Neural cell (in vitro differentiated cells): ENCODE data around the gene FKBP2. TPM values are rescaled to one million over a fixed set of nuclear protein-coding genes. Genes with fewer than 3 reads are reported as not detected.
A peak's percentile ranks its signal among the peaks of the same experiment; 100 is the strongest.

ENCODE experiments used
- H2AFZ ChIP-seq: fragments of 200-600, 300-800 bp; sonication (generic), shearing (Covaris generic); 2 replicates; pipeline ENCODE4 v1.6.0; 2014; ENCODE audit warnings: low read depth, mild to moderate bottlenecking, antibody characterized with exemption, low read length, moderate library complexity
- H3F3A ChIP-seq: fragments of 200-600 bp; shearing (Covaris generic); 2 replicates; pipeline ENCODE4 v1.6.1; 2016; ENCODE audit warnings: mild to moderate bottlenecking, moderate library complexity, mixed read lengths, antibody characterized with exemption, low read length; ENCODE audit not compliant: insufficient read depth, poor library complexity, severe bottlenecking
- H3K27ac ChIP-seq: fragments of 200-600, 300-800 bp; sonication (generic), shearing (Covaris generic); 2 replicates; pipeline ENCODE4 v1.5.1; 2014; ENCODE audit warnings: mild to moderate bottlenecking, low read length, moderate library complexity
- H3K27me3 ChIP-seq: fragments of 300-800, 200-600 bp; sonication (generic), shearing (Covaris generic); 2 replicates; pipeline ENCODE4 v1.6.0; 2014; ENCODE audit warnings: mild to moderate bottlenecking, low read depth, low read length, moderate library complexity; ENCODE audit not compliant: insufficient read depth
- H3K36me3 ChIP-seq: fragments of 300-800, 200-600 bp; sonication (generic), shearing (Covaris generic); 2 replicates; pipeline ENCODE4 v1.5.1; 2014; ENCODE audit warnings: mild to moderate bottlenecking, antibody characterized with exemption, low read length, moderate library complexity; ENCODE audit not compliant: insufficient read depth
- H3K4me2 ChIP-seq: fragments of 300-800, 200-600 bp; sonication (generic), shearing (Covaris generic); 2 replicates; pipeline ENCODE4 v1.6.0; 2014; ENCODE audit warnings: mild to moderate bottlenecking, low read length
- H3K4me3 ChIP-seq: fragments of 300-800, 200-600 bp; sonication (generic), shearing (Covaris generic); 2 replicates; pipeline ENCODE4 v1.5.1; 2014; ENCODE audit warnings: mild to moderate bottlenecking, low read length, moderate library complexity
- H3K79me2 ChIP-seq: fragments of 200-600 bp; shearing (Covaris generic); replicated peaks from 2 replicates; pipeline ENCODE4 v1.6.0; 2014; ENCODE audit warnings: mild to moderate bottlenecking, low read length, moderate library complexity; ENCODE audit not compliant: insufficient read depth
- H3K9ac ChIP-seq: fragments of 300-800, 200-600 bp; sonication (generic), shearing (Covaris generic); 2 replicates; pipeline ENCODE4 v1.6.1; 2016; ENCODE audit warnings: mild to moderate bottlenecking, low read length, mixed read lengths
- H3K9me2 ChIP-seq: fragments of 200-600 bp; shearing (Covaris generic); 2 replicates; pipeline ENCODE4 v1.6.1; 2016; ENCODE audit warnings: mild to moderate bottlenecking, low read length, mixed read lengths; ENCODE audit not compliant: insufficient read depth
- H3K9me3 ChIP-seq: fragments of 200-600, 300-800 bp; sonication (generic), shearing (Covaris generic); 2 replicates; pipeline ENCODE4 v1.6.1; 2016; ENCODE audit warnings: mild to moderate bottlenecking, mixed run types, low read length, moderate library complexity, mixed read lengths
- H4K20me1 ChIP-seq: fragments of 200-600 bp; shearing (Covaris generic); 2 replicates; pipeline ENCODE4 v1.6.1; 2016; ENCODE audit warnings: mild to moderate bottlenecking, mixed run types; ENCODE audit not compliant: insufficient read depth
- CTCF ChIP-seq: fragments of 450-650 bp; IDR thresholded peaks from 2 replicates; pipeline ENCODE4 v1.5.1; 2014; ENCODE audit warnings: antibody characterized with exemption, mild to moderate bottlenecking, moderate library complexity; ENCODE audit not compliant: poor library complexity, severe bottlenecking
- EP300 ChIP-seq: fragments of 450-650 bp; conservative IDR thresholded peaks from 2 replicates; pipeline ENCODE4 v1.6.1; 2014; ENCODE audit warnings: antibody characterized with exemption, mild to moderate bottlenecking, moderate library complexity; ENCODE audit not compliant: poor library complexity, severe bottlenecking
- EZH2 ChIP-seq: fragments of 200-600, 300-800 bp; shearing (Covaris generic), sonication (generic); IDR thresholded peaks from 2 replicates; pipeline ENCODE4 v1.6.1; 2014; ENCODE audit warnings: antibody characterized with exemption, low read length, borderline replicate concordance, mild to moderate bottlenecking; ENCODE audit not compliant: insufficient read depth, poor library complexity, severe bottlenecking
- MXI1 ChIP-seq: fragments of 450-650 bp; conservative IDR thresholded peaks from 2 replicates; pipeline ENCODE4 v1.6.1; 2014; ENCODE audit warnings: antibody characterized with exemption, mild to moderate bottlenecking; ENCODE audit not compliant: poor library complexity, severe bottlenecking
- POLR2AphosphoS5 ChIP-seq: IDR thresholded peaks from 2 replicates; pipeline ENCODE4 v1.6.1; 2012
- RAD21 ChIP-seq: fragments of 450-650 bp; conservative IDR thresholded peaks from 2 replicates; pipeline ENCODE4 v1.6.1; 2014; ENCODE audit warnings: antibody characterized with exemption, mild to moderate bottlenecking, moderate library complexity
- REST ChIP-seq: IDR thresholded peaks from 2 replicates; pipeline ENCODE4 v1.6.1; 2012; ENCODE audit warnings: borderline replicate concordance
- SMC3 ChIP-seq: fragments of 450-650 bp; conservative IDR thresholded peaks from 2 replicates; pipeline ENCODE4 v1.6.1; 2014; ENCODE audit warnings: antibody characterized with exemption, mild to moderate bottlenecking, moderate library complexity; ENCODE audit not compliant: poor library complexity
- TAF1 ChIP-seq: IDR thresholded peaks from 2 replicates; pipeline ENCODE4 v1.6.1; 2012; ENCODE audit warnings: low read depth
- polyA plus RNA-seq: library from polyadenylated mRNA; depleted of rRNA; stranded (reverse); fragments of >200 nt; gene quantifications from 2 replicates; pipeline ENCODE4 v1.2.3, GENCODE V29; 2014

FKBP2 gene
- polyA plus RNA-seq, 1 donor from 2014 or later, result 47.4 TPM

GRCh38 chr11:64251753-64252002 lies 10.8 kb downstream of the FKBP2 start:
- peaks cover 8% of the 10 kb centered on the region for H3K27me3 ChIP-seq

GRCh38 chr11:64252003-64252872 lies 11.3 kb downstream of the FKBP2 start:
- H4K20me1 ChIP-seq, result no peaks in the 10 kb centered on the region
- peaks cover 8% of the 10 kb centered on the region for H3K27me3 ChIP-seq
- peak overlapping the region; percentile 44 for H3K4me3 ChIP-seq
- no peak overlapping the region for H3K4me2 ChIP-seq
- no peaks in the 10 kb centered on the region for H3F3A ChIP-seq
- no peak overlapping the region for H3K27ac ChIP-seq
- TF ChIP-seq RAD21, result no peak
- TF ChIP-seq POLR2AphosphoS5, result no peak
- peak; percentile 13 for TF ChIP-seq CTCF
- no peaks in the 10 kb centered on the region for H3K9me3 ChIP-seq
- H3K36me3 ChIP-seq, result no peaks in the 10 kb centered on the region
- no peak overlapping the region for H3K9ac ChIP-seq
- no peaks in the 10 kb centered on the region for H3K9me2 ChIP-seq
- no peaks in the 10 kb centered on the region for H3K79me2 ChIP-seq
- H2AFZ ChIP-seq, result no peak overlapping the region

More at GRCh38 chr11:64251753-64252002, 10.8 kb downstream of the FKBP2 start:
- Histone ChIP-seq H4K20me1 (no peaks in the 10 kb centered on the region), H2AFZ (no peak overlapping the region), H3K27ac (no peak overlapping the region), H3K79me2 (no peaks in the 10 kb centered on the region), H3K4me3 (peak overlapping the region; percentile 44), H3K9me2 (no peaks in the 10 kb centered on the region), H3F3A (no peaks in the 10 kb centered on the region), H3K9ac (no peak overlapping the region), H3K4me2 (no peak overlapping the region), H3K9me3 (no peaks in the 10 kb centered on the region), H3K36me3 (no peaks in the 10 kb centered on the region)
- no peak for TF ChIP-seq TAF1
- TF ChIP-seq REST, result no peak
- TF ChIP-seq SMC3, result no peak

GRCh38 chr11:64253043-64253442 lies 12.1 kb downstream of the FKBP2 start:
- H2AFZ ChIP-seq, result no peak overlapping the region
- H3K4me3 ChIP-seq, result no peak overlapping the region
- TF ChIP-seq EP300, result no peak
- no peak for TF ChIP-seq RAD21
- no peak for TF ChIP-seq TAF1
- no peak for TF ChIP-seq SMC3
- TF ChIP-seq CTCF, result no peak
- no peak for TF ChIP-seq MXI1
- no peak for TF ChIP-seq POLR2AphosphoS5
- TF ChIP-seq EZH2, result no peak
- no peak for TF ChIP-seq REST
- no peaks in the 10 kb centered on the region for H3F3A ChIP-seq
- no peak overlapping the region for H3K4me2 ChIP-seq
- no peaks in the 10 kb centered on the region for H3K36me3 ChIP-seq
- H3K9me2 ChIP-seq, result no peaks in the 10 kb centered on the region
- no peaks in the 10 kb centered on the region for H3K79me2 ChIP-seq
- no peaks in the 10 kb centered on the region for H4K20me1 ChIP-seq
- H3K9ac ChIP-seq, result no peak overlapping the region
- H3K9me3 ChIP-seq, result no peaks in the 10 kb centered on the region
- H3K27me3 ChIP-seq, result peaks cover 8% of the 10 kb centered on the region
- no peak overlapping the region for H3K27ac ChIP-seq
